Fibroblast of gingiva (primary cell): ENCODE results near the gene NFATC1.

Experiments used
- DNase-seq: peaks from one replicate; pipeline ENCODE4 v3.0.0-alpha.2; 2011; ENCODE audit warnings: low read depth

Gene NFATC1

DNA sequence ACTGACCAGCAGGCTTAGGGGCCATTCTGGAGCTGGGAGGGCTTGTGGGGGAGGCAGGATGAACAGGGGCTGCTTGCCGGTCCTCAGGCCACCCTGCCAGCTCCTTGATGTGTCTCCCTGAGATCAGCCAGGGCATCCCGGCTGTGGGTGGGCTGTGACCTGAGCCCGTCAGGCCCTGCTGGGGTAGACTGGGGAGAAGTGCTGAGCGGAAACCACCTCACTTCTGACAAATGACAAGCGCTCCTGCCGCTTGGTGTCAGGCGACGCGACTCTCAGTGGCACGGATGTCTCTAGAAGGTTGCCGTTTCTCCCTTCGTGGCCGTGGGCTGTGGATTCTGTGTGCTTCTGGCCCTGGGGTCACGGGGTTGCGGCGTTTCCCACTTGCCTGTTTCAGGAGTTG is 45.7 kb downstream of the NFATC1 start:
- no peak for DNase-seq

DNA sequence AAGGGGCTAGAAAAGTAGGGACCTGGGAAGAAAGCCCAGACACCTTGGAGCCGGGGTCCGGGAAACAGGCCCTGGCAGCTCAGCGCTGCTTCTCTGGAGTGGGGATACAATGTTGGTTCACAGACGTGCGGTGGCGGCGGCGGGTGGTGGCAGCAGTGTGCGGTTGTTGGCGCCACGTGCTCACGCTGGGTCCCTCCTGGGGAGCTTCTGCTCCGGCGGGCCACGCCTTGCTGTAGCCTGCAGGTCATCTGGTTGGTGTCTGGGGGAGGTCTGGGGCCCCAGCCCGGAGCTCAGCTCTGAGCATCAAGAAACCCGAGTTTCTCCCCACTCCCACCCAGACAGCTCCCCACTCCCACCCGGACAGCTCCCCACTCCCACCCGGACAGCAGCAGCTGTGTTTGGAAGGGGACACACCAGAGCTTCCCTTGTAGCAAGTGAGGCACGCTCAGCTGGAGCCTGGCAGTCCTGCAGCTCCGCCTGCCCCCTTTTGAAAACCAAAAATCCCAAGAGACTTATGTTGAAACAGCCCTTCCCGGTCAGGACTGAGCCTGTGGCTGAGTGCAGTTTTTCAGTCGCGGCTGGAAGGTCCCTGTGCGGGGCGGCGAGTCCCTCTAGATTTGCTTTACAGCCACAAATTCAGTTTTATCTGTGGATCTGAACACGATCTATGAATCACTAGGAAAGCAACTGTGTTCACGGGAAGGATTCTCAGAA is 46.9 kb downstream of the NFATC1 start:
- peak; percentile 57 for DNase-seq

DNA sequence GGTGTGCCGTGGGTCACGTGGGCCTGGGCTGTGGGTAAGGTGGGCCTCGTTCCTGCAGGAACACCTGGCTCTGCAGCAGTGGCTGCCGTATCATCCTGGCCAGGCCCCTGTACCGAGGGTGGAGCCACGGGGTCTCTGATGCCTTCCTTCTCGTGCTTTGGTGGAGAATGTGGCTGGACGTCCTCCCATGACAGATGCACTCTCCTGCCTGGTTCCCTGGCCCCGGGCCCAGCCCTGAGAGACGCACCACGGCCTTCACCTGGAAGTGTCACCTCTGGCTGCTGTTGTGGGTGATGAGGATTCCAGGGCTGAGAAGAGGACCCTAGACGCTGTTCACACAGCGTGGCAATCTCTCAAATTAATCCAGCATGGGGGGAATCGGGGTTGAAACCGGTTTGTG is 49.5 kb downstream of the NFATC1 start:
- no peak for DNase-seq

DNA sequence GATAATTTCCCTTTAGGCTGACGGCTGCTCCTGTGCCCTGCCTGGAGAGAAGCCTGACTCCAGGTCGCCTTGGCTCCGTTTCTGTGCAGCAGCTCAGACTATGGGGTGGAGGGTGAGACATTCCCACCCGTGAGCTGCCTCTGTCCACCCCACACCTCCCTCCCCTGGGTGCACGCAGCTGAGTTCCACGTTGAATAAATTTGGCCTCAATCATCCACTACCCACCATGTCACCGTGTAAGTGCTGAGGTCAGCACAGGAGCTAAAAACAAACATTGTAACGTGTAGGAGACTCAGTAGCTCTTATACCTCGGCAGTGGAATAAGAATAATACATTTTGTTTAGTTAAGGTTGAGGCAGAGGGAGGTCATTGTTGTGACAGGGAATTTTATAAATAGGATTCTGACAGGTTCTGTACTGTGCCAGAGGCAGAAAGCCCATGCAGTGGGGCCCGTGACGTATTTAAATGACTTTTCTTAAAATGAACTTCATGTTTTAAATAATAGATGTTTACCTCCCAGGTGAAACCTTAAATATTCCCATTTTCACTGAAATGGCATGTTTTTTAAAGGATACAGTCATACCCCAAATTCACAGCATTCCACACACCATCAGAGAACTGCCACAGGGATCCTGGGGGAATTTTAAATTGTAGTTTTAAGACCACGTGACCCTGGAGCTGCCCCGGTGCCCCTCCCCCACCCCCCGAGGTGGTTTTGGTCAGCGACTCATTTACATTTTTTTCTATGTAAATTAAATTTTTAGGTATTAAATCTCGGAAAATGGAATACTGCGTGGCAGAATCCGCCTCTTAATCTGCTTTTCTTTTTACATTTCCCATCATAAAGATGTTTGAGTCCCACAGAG is 50.2 kb downstream of the NFATC1 start:
- DNase-seq = no peak

DNA sequence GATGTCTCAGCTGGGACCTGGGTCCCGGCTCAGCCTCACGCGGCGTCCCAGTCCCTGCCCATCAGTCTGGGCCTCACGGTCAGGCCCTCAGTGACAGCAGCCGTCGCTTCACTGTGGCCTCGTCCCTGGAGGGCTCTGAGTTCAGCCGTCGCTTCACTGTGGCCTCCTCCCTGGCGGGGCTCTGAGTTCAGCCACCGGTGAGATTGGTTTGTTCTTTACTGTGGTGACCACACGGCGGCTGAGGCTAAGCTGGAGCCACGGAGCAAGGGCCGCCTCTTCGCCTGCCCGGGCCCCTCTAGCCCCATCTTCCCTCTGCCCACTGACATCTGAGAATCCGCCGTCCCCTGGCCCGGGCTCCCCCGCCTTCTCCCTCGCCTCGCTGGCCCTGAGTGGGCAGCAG is 51.2 kb downstream of the NFATC1 start:
- no peak for DNase-seq

DNA sequence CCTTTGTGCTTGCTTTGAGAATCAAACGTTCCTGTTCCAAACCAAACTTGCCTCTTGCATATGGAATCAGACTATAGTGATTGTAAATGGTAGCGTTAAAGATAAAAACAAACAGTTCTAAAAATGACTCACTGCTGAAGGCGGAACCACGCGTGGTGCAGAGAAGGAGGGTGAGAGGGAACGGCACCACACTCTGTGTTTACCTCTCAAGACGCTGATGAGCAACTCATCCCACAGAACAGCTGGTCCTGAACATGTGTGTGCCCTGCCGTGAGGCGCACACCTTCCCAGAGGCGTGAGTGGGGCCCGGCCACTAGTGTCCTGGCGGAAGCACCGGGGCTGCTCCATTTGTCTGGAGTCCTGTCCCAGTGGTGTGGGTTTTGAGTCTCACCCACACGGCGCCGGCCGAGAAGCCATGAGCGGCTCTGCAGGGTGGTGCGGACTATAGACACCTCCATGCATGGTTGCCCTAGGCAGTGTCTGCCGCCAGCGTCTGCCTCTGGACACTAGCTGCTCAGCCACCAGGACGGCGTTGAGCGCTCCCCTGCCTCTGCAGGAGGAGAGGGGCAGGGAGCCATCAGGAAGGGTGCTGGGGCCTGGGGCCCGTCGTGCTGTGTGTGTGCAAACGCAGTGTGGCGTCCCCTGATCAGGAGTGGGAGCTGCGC is 52.1 kb downstream of the NFATC1 start:
- DNase-seq = no peak

DNA sequence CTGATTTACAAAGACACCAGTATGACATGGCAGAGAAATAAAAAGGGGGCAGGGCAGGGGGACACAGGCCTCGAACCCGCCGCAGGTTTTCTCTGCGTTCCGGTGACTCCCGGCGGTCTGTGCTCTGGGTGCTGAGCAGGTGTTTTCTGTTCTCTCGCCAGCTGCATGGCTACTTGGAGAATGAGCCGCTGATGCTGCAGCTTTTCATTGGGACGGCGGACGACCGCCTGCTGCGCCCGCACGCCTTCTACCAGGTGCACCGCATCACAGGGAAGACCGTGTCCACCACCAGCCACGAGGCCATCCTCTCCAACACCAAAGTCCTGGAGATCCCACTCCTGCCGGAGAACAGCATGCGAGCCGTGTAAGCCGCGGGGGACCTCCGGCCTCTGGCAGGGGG is 52.9 kb downstream of the NFATC1 start:
- DNase-seq = no peak

DNA sequence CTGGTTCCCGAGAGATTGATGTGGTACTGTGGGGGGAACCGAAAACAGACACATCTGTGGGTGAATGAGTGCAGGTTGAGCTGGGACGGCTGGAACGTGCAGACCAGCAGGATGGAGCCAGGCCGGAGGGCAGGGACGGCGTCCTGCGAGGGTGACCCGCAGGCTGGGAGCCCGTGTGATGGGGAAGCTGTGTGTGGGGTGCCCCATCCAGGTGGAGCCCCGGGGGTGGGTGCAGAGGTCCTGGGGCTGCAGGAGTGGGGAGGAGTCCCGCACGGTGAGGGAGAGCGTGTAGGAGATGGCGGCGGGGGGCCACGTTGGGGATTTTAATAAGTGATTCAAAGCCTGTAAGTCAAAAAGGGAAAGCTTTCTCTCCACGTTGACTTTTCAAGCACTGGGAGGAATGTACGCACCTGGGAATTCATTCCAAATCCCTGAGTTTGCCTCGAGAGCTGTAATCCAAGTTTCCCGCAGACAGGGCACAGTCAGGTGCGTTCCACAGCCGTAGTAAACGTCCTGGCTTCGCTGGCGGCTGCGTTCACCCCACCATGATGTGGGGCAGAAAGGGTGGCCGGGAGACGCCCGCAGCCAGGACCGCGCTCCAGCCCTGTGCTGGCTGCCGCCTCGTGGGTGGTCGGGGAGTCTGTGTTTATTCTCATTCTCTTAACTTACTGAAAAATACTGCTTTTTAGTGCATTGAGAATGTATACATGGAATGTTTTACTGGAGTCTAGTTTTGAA is 54.0 kb downstream of the NFATC1 start:
- no peak for DNase-seq

DNA sequence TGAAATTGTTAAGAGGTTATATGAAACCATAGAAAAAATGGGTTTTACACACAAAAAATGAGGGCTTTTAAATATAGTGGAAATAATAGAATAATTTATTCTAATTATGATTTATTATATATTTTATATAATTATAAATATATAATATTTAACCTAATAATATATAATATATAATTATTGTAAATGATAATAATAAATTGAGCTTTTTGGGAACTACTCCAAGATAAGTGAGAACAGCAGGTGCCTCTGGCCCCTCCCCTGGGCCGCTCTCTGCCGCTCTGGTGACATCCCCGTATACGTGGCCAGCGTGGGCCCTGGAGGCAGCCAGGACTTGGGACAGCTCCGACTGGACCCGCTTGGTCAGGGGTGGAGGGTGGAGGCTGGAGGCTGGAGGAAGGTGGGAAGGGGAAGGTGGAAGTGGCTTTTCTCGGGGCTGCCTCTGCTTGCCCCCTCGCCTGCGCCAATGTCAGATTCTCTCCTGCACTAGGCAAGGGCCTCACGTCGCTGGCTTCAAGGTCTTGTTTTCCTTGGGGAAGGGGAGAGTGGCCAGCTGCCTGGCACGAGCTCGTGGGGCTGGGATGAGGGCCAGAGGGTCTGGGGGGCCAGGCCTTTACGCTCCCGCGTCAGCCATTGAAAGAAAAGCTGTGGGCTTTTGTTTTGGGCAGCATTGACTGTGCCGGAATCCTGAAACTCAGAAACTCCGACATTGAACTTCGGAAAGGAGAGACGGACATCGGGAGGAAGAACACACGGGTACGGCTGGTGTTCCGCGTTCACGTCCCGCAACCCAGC is 54.8 kb downstream of the NFATC1 start:
- no peak for DNase-seq

DNA sequence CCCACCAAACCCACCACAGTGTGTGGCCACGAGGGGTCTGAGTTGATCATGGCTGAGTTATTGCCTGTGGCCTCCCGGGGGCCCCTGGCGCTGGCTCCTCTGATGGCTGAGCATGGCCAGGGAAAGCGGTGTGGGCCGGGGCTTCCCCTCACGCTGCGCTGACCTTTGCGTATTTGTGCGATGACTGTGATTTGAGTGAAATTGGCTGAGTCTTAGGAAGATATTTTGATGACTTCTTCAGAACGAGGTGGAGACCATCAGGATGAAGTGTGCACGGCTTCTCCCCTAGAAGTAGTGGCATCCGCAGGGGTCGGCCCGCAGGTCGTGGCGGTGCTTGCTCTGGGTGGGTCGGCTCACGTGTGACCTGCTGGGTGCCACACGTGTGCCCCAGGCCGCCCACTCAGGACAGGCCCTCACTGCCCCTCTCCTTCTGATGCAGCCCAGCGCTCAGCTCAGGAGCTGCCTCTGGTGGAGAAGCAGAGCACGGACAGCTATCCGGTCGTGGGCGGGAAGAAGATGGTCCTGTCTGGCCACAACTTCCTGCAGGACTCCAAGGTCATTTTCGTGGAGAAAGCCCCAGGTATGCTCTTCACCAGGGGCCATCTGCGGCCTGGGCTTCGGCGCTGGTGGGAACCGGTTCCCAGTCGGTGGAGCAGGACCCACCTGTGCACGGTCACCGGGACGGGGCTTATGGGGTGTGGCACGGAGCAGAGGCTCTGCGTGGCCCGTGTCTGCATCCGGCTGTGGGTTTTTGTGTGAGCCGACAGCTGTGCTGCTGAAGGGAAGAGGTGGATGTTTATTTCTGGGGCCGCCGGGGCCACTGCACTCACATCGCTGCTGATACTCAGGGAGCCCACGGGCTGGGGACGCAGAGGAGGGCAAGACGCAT is 55.8 kb downstream of the NFATC1 start:
- no peak for DNase-seq

DNA sequence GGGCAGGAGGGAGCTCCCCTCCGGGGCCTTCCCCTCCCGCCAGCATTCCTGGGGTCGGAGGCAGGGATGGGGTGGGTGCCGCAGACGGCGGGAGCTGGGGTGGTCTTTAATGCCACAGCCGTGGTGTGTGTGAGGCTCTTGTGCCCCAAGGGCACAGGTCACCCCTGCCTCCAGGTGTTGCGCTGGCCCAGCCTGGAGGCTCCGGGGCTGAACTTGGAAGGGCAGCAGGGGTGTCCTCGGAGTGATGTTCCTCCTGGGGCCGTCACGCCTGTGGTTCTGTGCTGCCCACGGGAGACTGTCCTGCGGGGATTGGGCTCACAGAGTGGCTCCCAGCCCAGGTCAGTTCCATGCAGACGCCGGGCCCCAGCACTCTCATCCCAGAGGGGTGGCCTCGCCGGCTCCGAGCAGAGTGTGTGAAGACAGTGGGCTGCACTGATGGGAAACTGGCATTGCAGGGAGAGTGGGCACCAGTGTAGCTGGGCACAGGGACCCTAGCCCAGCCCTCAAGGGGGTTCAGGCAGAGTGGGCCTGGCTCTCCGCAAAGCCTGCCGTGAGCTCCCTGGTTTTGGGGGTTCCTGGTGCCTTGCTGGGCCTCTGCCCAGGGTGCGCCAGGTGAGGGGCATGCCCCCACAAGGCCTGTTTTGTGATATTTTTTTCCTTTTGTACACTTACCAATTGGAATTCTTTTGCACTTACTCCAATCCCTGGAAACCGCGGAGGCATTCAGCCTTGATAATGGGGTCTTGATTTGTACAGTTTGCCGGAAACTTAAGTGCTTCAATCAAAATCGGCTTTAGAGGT is 56.7 kb downstream of the NFATC1 start:
- no peak for DNase-seq

DNA sequence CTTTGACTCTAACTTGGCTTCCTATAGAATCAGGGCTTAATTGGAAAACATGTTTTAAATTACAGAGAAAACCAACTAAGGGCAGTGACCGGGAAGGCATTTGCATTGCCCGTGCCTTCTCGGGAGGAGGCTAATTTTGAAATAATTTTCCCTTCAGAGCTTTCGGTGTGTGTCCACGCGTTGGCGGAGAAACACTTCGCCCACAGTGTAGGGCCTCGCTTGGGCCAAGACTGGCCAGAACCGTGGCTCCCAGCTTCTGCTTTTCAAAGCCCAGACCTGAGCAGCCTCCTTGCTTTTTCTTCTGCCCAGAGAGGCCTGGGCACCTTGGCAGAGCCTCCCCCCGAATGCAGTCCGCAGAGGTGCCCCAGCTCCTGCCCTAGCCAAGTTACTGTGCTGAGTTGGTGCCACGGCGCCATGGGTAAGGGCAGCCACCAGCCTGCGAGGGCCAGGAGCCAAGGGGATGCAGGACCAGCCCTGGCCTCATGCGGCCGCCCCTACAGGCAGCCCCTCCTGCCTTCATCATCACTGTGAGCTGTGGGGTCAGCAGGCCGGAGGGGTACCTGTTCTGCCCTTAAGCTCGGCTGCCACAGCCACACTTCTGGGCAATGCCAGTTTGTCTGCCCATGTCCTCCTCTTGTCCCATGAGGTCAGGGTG is 57.4 kb downstream of the NFATC1 start:
- DNase-seq = no peak

DNA sequence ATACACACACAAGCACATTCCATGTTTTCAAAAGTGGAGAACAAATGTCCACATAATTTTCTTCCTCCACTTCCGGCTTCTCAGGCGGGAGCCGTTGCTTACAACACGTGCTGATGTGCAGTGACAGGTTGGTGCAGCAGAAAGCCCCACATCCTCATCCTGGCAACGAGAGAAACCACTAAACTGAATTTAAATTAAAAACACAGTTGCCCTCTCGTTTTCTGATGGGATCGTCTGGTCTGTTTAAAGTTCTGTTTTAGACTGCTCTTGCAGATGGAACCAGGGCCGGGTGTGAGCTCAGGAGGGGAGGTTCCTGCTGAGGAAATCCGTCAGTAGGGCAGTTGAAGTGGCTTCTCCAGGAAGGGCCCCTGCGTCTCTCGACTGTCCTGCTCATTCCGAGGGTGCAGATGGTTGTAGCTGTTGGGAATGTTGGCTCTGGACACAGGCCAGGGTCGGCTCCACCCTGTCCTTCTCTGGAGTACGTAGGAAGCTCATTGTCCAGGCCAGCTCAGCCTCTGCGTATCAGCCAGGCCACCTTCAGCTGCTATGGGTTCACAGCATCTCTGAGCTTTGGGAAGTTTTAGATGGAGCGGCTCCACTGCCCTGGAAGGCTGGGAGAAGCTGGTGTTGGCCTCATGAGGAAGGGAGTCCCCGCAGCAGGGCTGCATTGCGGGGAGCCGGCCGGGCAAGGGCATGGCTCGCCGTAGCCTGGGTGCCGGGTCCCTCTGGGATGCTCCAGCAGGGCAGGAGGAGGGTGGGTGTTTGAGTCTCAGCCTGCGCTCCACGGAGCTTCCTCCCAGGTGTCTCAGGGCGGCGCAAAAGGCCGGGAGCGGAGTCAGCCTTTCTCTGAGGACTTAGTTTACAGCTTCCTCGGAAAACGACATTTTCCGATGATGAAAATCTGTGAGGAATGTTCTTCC is 58.3 kb downstream of the NFATC1 start:
- DNase-seq = peak; percentile 3

DNA sequence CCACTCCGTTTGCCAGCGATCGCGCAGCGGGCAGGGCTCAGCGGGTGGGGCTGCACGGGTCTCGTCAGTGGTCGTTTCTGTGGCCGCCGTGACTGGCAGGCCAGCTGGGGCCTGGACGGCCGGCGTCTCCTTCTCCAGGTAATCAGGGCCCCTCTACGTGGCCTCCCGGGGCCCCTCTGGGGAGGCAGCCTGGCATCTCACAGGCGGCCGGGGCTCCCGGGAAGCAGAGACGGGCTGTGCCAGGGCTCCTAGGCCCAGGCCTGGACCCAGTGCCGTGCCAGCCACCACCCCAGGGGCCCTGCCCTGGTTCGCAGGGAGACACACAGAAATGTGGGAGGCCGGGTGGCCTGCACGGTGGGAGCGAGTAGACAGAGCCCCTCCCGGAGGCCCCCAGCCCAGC is 59.5 kb downstream of the NFATC1 start:
- no peak for DNase-seq

DNA sequence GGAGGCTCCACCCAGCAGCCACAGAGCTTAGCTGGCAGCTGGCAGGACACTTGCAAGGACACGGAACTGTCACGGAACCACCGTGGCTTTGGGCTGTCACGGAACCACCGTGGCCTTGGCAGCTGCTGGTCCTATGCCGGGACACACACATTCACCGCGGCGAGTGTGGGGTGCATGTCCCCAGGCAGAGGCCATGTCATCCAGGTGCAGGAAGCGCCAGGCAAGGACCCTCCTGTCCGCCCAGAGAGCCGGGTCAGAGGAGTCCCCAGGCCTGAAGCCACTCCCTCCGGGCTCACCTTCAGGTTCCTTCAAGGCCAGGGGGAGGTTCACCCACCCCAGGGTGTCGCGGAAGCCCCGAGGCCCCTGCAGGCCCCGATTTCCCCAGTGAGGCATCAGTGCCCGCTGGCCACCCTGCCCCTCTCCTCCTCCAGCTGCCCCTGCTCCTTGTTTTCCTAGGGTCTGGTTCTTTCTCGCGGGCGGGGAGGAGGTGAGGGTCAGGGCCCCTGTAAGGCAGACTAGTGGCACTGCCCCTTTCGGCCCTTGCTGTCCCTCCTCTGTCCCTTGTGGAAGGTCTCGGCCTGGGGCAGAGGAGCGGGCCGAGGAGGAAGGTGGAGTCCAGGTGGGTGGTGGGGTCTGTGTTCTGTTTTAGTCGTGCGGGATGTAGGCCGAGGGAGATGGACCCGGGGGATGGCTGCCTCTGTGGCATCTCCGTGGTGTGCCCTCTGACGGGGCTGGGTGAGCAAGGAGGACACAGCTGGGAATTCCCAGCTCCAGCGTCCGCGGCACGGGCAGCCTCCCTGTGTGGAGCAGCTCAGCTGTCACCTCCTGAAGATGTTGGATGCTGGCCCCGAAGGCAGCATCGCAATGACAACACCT is 60.6 kb downstream of the NFATC1 start:
- DNase-seq = no peak

DNA sequence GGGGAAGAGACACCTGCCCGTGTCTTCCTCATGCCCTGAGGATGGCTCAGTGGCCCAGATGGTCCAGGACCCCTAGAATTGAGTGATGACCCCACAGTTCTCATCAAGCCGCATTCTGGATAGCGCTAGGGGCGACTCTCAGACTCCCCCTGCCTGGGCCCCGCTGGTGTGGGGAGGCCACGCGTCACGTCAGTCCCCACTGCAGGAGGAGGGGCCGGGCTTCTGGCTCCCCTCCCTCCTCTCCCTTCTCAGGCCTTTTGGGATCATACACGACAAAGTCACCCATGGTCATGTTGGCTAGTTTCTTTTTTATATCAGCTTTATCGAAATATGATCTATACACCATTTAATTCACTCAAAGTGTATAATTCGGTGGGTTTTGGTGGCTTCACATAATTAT is 61.5 kb downstream of the NFATC1 start:
- no peak for DNase-seq

DNA sequence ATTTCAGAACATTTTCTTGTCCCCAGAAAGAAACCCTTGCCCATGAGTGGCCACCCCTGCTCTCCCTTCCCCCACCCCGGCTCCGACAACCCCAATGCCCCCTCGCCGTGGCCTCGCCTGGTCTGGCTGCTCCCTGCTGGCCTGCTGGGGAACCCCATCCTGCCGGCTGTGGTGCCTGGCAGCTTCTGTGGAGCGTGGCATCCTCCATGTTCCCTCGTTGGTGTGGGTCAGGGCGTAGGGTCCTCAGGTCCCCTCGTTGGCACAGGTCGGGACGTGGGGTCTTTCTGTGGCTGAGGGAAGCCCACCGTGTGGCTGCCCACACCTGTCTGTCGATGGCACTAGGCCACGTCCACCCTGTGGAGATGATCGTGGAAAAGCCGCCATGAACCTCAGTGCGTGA is 61.9 kb downstream of the NFATC1 start:
- no peak for DNase-seq
